Stimulated activated naive B cell treated with anti-CD40 and anti-IgM and Interleukin-4, amounts not matched to agents 10 μg/mL and 1 μg/mL and 100 μg/mL, for 72 hours (primary cell): ENCODE measurements around the gene NUAK1.

Experiments
- ATAC-seq, 2 donors: fragments of 150-1000 bp; cut with Tn5 transposase; replicated peaks; 2 replicates each; pipeline ENCODE4 v1.10.0; 2021; ENCODE audit warnings: moderate library complexity in 1 of 2
- DNase-seq: peaks from one replicate; pipeline ENCODE4 v3.0.0; 2021
- H3K27ac Mint-ChIP-seq: one replicate; pipeline ENCODE4 v1.8.0; 2022; ENCODE audit warnings: mild to moderate bottlenecking, mixed read lengths
- H3K27me3 Mint-ChIP-seq, 2 donors: one replicate each; pipeline ENCODE4 v1.8.0; 2022; ENCODE audit warnings: mixed read lengths in 2 of 2
- H3K36me3 Mint-ChIP-seq, 2 donors: one replicate each; pipeline ENCODE4 v1.8.0; 2022; ENCODE audit warnings: mixed read lengths in 2 of 2, mild to moderate bottlenecking in 1 of 2
- H3K4me1 Mint-ChIP-seq, 2 donors: one replicate each; pipeline ENCODE4 v1.8.0; 2022; ENCODE audit warnings: mixed read lengths in 2 of 2, mild to moderate bottlenecking in 1 of 2
- H3K4me3 Mint-ChIP-seq, 2 donors: one replicate each; pipeline ENCODE4 v1.8.0; 2022; ENCODE audit warnings: mild to moderate bottlenecking in 2 of 2, mixed read lengths in 2 of 2, moderate library complexity in 1 of 2
- H3K9me3 Mint-ChIP-seq, 2 donors: one replicate each; pipeline ENCODE4 v1.8.0; 2022; ENCODE audit warnings: mixed read lengths in 2 of 2, mild to moderate bottlenecking in 1 of 2

NUAK1 gene

GRCh38 chr12:106067606-106068205, 71.0 kb downstream of the NUAK1 start:
- ATAC-seq: no peak
- Mint-ChIP-seq H3K4me1 (no peaks in the 10 kb centered on the region), H3K36me3 (no peaks in the 10 kb centered on the region), H3K4me3 (no peak overlapping the region), H3K27me3 (peaks cover 0 to 2% of the 10 kb centered on the region in 2 donors), H3K27ac (no peak overlapping the region), H3K9me3 (peaks cover 0 to 2% of the 10 kb centered on the region in 2 donors)
- no peak for DNase-seq

GRCh38 chr12:106066726-106067325, 71.9 kb downstream of the NUAK1 start:
- peaks cover 0 to 2% of the 10 kb centered on the region in 2 donors for H3K9me3 Mint-ChIP-seq
- no peak overlapping the region for H3K4me3 Mint-ChIP-seq
- H3K27ac Mint-ChIP-seq: no peak overlapping the region
- no peak for DNase-seq
- ATAC-seq: no peak
- H3K27me3 Mint-ChIP-seq: peaks cover 0 to 4% of the 10 kb centered on the region in 2 donors
- H3K36me3 Mint-ChIP-seq: no peaks in the 10 kb centered on the region
- H3K4me1 Mint-ChIP-seq: no peaks in the 10 kb centered on the region

- DNase-seq (no peak), ATAC-seq (no peak)
- H3K36me3 Mint-ChIP-seq: no peaks in the 10 kb centered on the region
- peaks cover 0 to 2% of the 10 kb centered on the region in 2 donors for H3K9me3 Mint-ChIP-seq
- no peak overlapping the region for H3K4me3 Mint-ChIP-seq
- H3K27me3 Mint-ChIP-seq: peaks cover 0 to 8% of the 10 kb centered on the region in 2 donors
- no peaks in the 10 kb centered on the region for H3K4me1 Mint-ChIP-seq
- H3K27ac Mint-ChIP-seq: no peak overlapping the region
Observed at GRCh38 chr12:106066051-106066705, 72.6 kb downstream of the NUAK1 start.

GRCh38 chr12:106065506-106065905, 73.2 kb downstream of the NUAK1 start:
- H3K4me3 Mint-ChIP-seq: no peak overlapping the region
- no peak overlapping the region for H3K27ac Mint-ChIP-seq
- ATAC-seq (no peak), DNase-seq (no peak)
- peaks cover 0 to 3% of the 10 kb centered on the region in 2 donors for H3K9me3 Mint-ChIP-seq
- H3K36me3 Mint-ChIP-seq: no peaks in the 10 kb centered on the region
- peaks cover 0 to 8% of the 10 kb centered on the region in 2 donors for H3K27me3 Mint-ChIP-seq
- no peaks in the 10 kb centered on the region for H3K4me1 Mint-ChIP-seq

GRCh38 chr12:106064721-106065021, 74.1 kb downstream of the NUAK1 start:
- Mint-ChIP-seq H3K27ac (no peak overlapping the region), H3K4me3 (no peak overlapping the region), H3K27me3 (peaks cover 0 to 8% of the 10 kb centered on the region in 2 donors), H3K4me1 (no peaks in the 10 kb centered on the region), H3K9me3 (peaks cover 0 to 4% of the 10 kb centered on the region in 2 donors), H3K36me3 (no peaks in the 10 kb centered on the region)
- DNase-seq: no peak
- ATAC-seq: no peak

GRCh38 chr12:106063826-106064720, 74.7 kb downstream of the NUAK1 start:
- H3K27me3 Mint-ChIP-seq: peaks cover 0 to 8% of the 10 kb centered on the region in 2 donors
- no peaks in the 10 kb centered on the region for H3K36me3 Mint-ChIP-seq
- ATAC-seq (no peak), DNase-seq (no peak)
- peaks cover 0 to 4% of the 10 kb centered on the region in 2 donors for H3K9me3 Mint-ChIP-seq
- H3K4me1 Mint-ChIP-seq: no peaks in the 10 kb centered on the region
- H3K4me3 Mint-ChIP-seq: no peak overlapping the region
- no peak overlapping the region for H3K27ac Mint-ChIP-seq

GRCh38 chr12:106062693-106063092, 76.1 kb downstream of the NUAK1 start:
- Mint-ChIP-seq H3K36me3 (no peaks in the 10 kb centered on the region), H3K4me1 (no peaks in the 10 kb centered on the region), H3K4me3 (no peak overlapping the region), H3K27ac (no peak overlapping the region), H3K27me3 (peaks cover 0 to 8% of the 10 kb centered on the region in 2 donors), H3K9me3 (peaks cover 0 to 4% of the 10 kb centered on the region in 2 donors)
- DNase-seq (no peak), ATAC-seq (no peak)

DNA sequence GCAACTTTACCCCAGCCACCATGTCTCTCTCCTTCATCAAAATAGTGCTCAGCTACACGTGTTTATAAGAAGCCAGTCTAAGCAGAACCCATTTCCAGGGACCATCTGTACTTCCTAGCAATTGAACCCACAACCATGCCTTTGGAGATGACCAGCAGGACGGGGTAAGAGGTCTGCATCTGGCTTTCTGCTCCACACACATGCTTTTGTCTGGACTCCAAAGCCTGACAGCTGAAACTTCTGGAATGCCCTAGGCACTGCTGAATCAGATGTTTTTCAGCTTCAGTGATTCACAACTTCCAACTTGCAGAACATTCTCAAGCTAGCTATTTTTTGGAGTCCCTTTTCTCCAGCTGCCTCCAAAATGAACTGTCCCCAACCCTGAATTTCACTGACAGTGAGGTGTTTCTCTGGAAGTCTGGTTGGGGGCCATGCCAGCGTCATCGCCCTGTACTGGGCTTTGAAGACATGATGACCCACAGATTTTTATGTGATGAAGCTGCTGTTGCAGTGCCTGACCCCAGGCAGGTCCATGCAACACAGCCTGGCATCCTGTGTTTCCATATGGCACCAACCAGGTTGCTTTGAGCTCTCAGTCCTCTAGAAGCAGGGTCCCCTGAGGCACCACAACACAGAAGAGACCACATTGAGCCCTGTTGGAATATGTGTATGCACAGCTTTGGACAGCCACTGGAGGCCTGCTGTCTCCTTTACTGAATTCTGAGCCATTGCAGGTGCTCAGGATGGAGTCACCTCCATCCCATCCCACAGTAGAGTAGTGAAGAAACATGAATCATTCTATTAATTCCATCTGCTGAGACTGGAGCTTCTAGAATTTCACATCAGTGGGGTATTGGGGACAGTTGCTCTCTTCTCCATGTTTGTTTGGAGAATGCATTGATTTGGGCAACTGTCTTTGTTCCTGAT, 80.2 kb downstream of the NUAK1 start:
- H3K4me1 Mint-ChIP-seq: no peaks in the 10 kb centered on the region
- H3K27ac Mint-ChIP-seq: no peak overlapping the region
- H3K36me3 Mint-ChIP-seq: no peaks in the 10 kb centered on the region
- H3K9me3 Mint-ChIP-seq: peaks cover 10 to 16% of the 10 kb centered on the region in 2 donors
- H3K27me3 Mint-ChIP-seq: peaks cover 7 to 8% of the 10 kb centered on the region in 2 donors
- no peak for ATAC-seq
- H3K4me3 Mint-ChIP-seq: no peak overlapping the region
- DNase-seq: no peak

GRCh38 chr12:106054049-106054448, 84.7 kb downstream of the NUAK1 start:
- Mint-ChIP-seq H3K9me3 (peaks cover 8 to 16% of the 10 kb centered on the region in 2 donors), H3K27ac (no peak overlapping the region), H3K27me3 (peaks cover 8 to 18% of the 10 kb centered on the region in 2 donors), H3K4me3 (no peak overlapping the region), H3K36me3 (no peaks in the 10 kb centered on the region), H3K4me1 (no peaks in the 10 kb centered on the region)
- DNase-seq (no peak), ATAC-seq (no peak)

DNA sequence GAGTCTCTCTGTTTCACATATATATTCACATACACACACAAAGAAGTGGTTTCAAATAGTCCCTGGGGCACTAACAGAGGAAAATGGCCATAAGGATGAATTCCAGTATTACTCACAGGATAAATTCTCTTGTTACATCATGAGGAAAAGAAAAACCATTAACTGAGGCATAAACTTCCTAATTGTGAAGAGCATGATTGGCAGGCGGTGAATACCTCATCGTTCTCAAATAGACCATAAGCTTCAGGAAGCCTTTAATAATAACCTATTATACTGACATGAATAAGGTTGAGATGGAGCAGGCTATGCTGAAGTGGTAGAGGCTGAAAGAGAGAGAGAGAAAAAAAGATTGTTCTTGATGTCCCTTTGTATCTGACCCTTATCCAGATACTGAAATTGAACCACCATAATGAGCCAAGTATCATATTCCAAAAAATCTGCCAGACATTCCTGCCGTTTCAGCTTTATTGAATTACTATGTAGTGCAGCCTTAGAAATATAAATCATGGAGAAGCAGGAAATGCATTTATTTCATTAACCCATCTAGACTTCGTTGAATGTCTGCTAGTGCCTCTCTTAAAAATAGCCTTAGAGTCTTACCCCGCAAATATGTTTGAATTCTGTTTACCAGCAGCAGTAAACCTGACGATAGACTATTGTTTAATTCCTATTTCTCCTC, 86.8 kb downstream of the NUAK1 start:
- ATAC-seq (no peak), DNase-seq (no peak)
- Mint-ChIP-seq H3K4me3 (no peak overlapping the region), H3K36me3 (no peaks in the 10 kb centered on the region), H3K27ac (no peak overlapping the region), H3K4me1 (no peaks in the 10 kb centered on the region), H3K27me3 (peaks cover 8 to 18% of the 10 kb centered on the region in 2 donors), H3K9me3 (peaks cover 8 to 16% of the 10 kb centered on the region in 2 donors)

GRCh38 chr12:106049546-106049945, 89.2 kb downstream of the NUAK1 start:
- Mint-ChIP-seq H3K27ac (no peak overlapping the region), H3K36me3 (no peaks in the 10 kb centered on the region), H3K4me1 (no peaks in the 10 kb centered on the region), H3K27me3 (peaks cover 8 to 18% of the 10 kb centered on the region in 2 donors), H3K4me3 (no peak overlapping the region), H3K9me3 (peaks cover 3 to 4% of the 10 kb centered on the region in 2 donors)
- ATAC-seq: no peak
- no peak for DNase-seq

GRCh38 chr12:106049105-106049504, 89.6 kb downstream of the NUAK1 start:
- DNase-seq: no peak
- no peak for ATAC-seq
- Mint-ChIP-seq H3K27me3 (peaks cover 8 to 17% of the 10 kb centered on the region in 2 donors), H3K4me1 (no peaks in the 10 kb centered on the region), H3K27ac (no peak overlapping the region), H3K4me3 (no peak overlapping the region), H3K9me3 (peaks cover 3 to 4% of the 10 kb centered on the region in 2 donors), H3K36me3 (no peaks in the 10 kb centered on the region)

- Mint-ChIP-seq H3K27me3 (peaks cover 8 to 13% of the 10 kb centered on the region in 2 donors), H3K4me3 (no peak overlapping the region), H3K36me3 (no peaks in the 10 kb centered on the region), H3K4me1 (no peaks in the 10 kb centered on the region), H3K27ac (no peak overlapping the region), H3K9me3 (no peaks in the 10 kb centered on the region)
- no peak for DNase-seq
- no peak for ATAC-seq
Observed at GRCh38 chr12:106048676-106049075, 90.1 kb downstream of the NUAK1 start.
